B cell (primary cell): ENCODE measurements around the gene STUM. TPM values are rescaled to one million over a fixed set of nuclear protein-coding genes. Genes with fewer than 3 reads are reported as not detected.

Experiments
- ATAC-seq: fragments of 200-7000 bp; cut with Tn5 transposase; one replicate; pipeline ENCODE4 v1.10.0; 2021; ENCODE audit warnings: low read depth, mild to moderate bottlenecking, moderate number of reproducible peaks, moderate library complexity
- CTCF ChIA-PET: fragments of 350-600 bp; sonication (Branson Sonifier 250); formaldehyde crosslinking; loops from one replicate; lab custom pipeline; 2021; ENCODE audit warnings: antibody characterized with exemption, inconsistent platforms; lab: Charles Lee
- POLR2A ChIA-PET: fragments of 350-600 bp; sonication (Branson Sonifier 250); formaldehyde crosslinking; loops from one replicate; lab custom pipeline; 2021; ENCODE audit warnings: antibody characterized with exemption; lab: Charles Lee
- DNase-seq: peaks from one replicate; pipeline ENCODE4 v3.0.0; 2013
- H2AFZ ChIP-seq: 2 replicates; pipeline ENCODE4 v1.6.1; 2012; ENCODE audit warnings: mild to moderate bottlenecking, low read depth, low read length; ENCODE audit not compliant: insufficient read depth, poor library complexity, severe bottlenecking
- H3K27ac ChIP-seq, 2 donors: 1 replicate in 1 of 2; 2 replicates in 1 of 2; pipeline ENCODE4 v1.5.1; 2012 to 2013; ENCODE audit warnings: low read length in 2 of 2, mild to moderate bottlenecking in 2 of 2, moderate library complexity in 1 of 2
- H3K27me3 ChIP-seq, 4 experiments: fragments of 200-600 bp in 1 of 4; sonication (generic) in 1 of 4; replicated peaks in 1 of 4; 1 replicate in 2 of 4; 2 replicates in 2 of 4; pipeline versions ENCODE4 v1.6.1 to v1.7.0; 2013 to 2016; ENCODE audit warnings: low read length in 3 of 4, mild to moderate bottlenecking in 2 of 4, mixed read lengths in 1 of 4, moderate library complexity in 1 of 4; ENCODE audit not compliant: insufficient read depth in 4 of 4, control insufficient read depth in 3 of 4; ENCODE audit errors: control extremely low read depth in 1 of 4
- H3K36me3 ChIP-seq, 2 experiments: replicated peaks in 1 of 2; 1 replicate in 1 of 2; 2 replicates in 1 of 2; pipeline versions ENCODE4 v1.6.1 to v1.7.1; 2013; ENCODE audit warnings: low read length in 1 of 2; ENCODE audit not compliant: insufficient read depth in 2 of 2, control insufficient read depth in 1 of 2; ENCODE audit errors: control extremely low read depth in 1 of 2, extremely low read depth in 1 of 2
- H3K4me1 ChIP-seq, 2 donors: fragments of 200-600 bp in 1 of 2; sonication (generic) in 1 of 2; 1 replicate in 1 of 2; 2 replicates in 1 of 2; pipeline versions ENCODE4 v1.5.1 to v1.6.1; 2013 to 2017; ENCODE audit warnings: low read length in 2 of 2; ENCODE audit not compliant: control insufficient read depth in 2 of 2, insufficient read depth in 2 of 2
- H3K4me2 ChIP-seq: replicated peaks from 2 replicates; pipeline ENCODE3; 2012; ENCODE audit warnings: mild to moderate bottlenecking, low read depth, low read length; ENCODE audit not compliant: poor library complexity, severe bottlenecking
- H3K4me3 ChIP-seq, 5 experiments: fragments of 200-600 bp in 1 of 5; sonication (generic) in 1 of 5; 1 replicate in 3 of 5; 2 replicates in 2 of 5; pipeline versions ENCODE4 v1.5.1 to v1.7.0; 2011 to 2016; ENCODE audit warnings: low read length in 4 of 5, mild to moderate bottlenecking in 4 of 5, low read depth in 2 of 5, control low read depth in 1 of 5, moderate library complexity in 1 of 5; ENCODE audit not compliant: insufficient read depth in 1 of 5; ENCODE audit errors: control extremely low read depth in 1 of 5, extremely low read depth in 1 of 5
- H3K79me2 ChIP-seq: fragments of 200-600 bp; sonication (generic); one replicate; pipeline ENCODE4 v1.6.0; 2016; ENCODE audit warnings: low read length; ENCODE audit not compliant: control insufficient read depth, insufficient read depth
- H3K9ac ChIP-seq: fragments of 200-600 bp; sonication (generic); 2 replicates; pipeline ENCODE4 v1.6.1; 2017; ENCODE audit warnings: mild to moderate bottlenecking, low read length, moderate library complexity
- H3K9me3 ChIP-seq, 3 donors: one replicate each; pipeline versions ENCODE4 v1.6.1 to v1.7.1; 2013; ENCODE audit warnings: low read length in 2 of 3; ENCODE audit not compliant: control insufficient read depth in 2 of 3, insufficient read depth in 1 of 3; ENCODE audit errors: control extremely low read depth in 1 of 3
- H4K20me1 ChIP-seq: 2 replicates; pipeline ENCODE4 v1.6.0; 2012; ENCODE audit warnings: mild to moderate bottlenecking, low read length; ENCODE audit not compliant: insufficient read depth, control insufficient read depth, poor library complexity, severe bottlenecking
- H3K27ac Mint-ChIP-seq: one replicate; pipeline ENCODE4 v1.8.0; 2021; ENCODE audit warnings: mixed read lengths
- H3K27me3 Mint-ChIP-seq: one replicate; pipeline ENCODE4 v1.8.0; 2021; ENCODE audit warnings: mixed read lengths
- H3K4me1 Mint-ChIP-seq: one replicate; pipeline ENCODE4 v1.8.0; 2021; ENCODE audit warnings: mixed read lengths
- H3K4me3 Mint-ChIP-seq: one replicate; pipeline ENCODE4 v1.8.0; 2021; ENCODE audit warnings: mixed read lengths
- H3K9me3 Mint-ChIP-seq: one replicate; pipeline ENCODE4 v1.8.0; 2022; ENCODE audit warnings: mixed read lengths; ENCODE audit not compliant: insufficient read depth
- CTCF ChIP-seq: fragments of 200-600 bp; IDR thresholded peaks from one replicate; pipeline ENCODE4 v1.8.0; 2022; ENCODE audit warnings: antibody characterized with exemption, mild to moderate bottlenecking
- EZH2 ChIP-seq: IDR thresholded peaks from 2 replicates; pipeline ENCODE4 v1.6.1; 2012; ENCODE audit warnings: borderline replicate concordance, low read depth, mild to moderate bottlenecking, moderate library complexity, low read length; ENCODE audit not compliant: insufficient read depth, poor library complexity, severe bottlenecking
- WGBS: methylation state at CpG from one replicate; pipeline ENCODE4 v1.1.5; 2013; ENCODE audit warnings: missing lambda C conversion rate; ENCODE audit not compliant: insufficient coverage; 5-methylcytosine and 5-hydroxymethylcytosine counted together
- intact Hi-C: fragments of 100-400 bp; cut with micrococcal nuclease; formaldehyde crosslinking; loops from one replicate; pipeline ENCODE4 v1.10.0; 2022
- polyA plus RNA-seq: library from polyadenylated mRNA; depleted of rRNA; stranded (reverse); fragments of >200 nt; gene quantifications from 2 replicates; pipeline ENCODE4 v1.2.3, GENCODE V29; 2012
- total RNA-seq, 2 donors: library from RNA; stranded (reverse); fragments of 120-200 nt in 1 of 2; gene quantifications; 1 replicate in 1 of 2; 2 replicates in 1 of 2; pipeline versions ENCODE4 v1.2.3 to v1.2.4, GENCODE V29; 2013 to 2022

STUM gene
- total and polyA plus RNA-seq, 2 donors (not counting 1 experiment from before 2014, with no cell fraction given) = 0.12 to 0.69 TPM

GRCh38 chr1:226553266-226553923 lies 4.8 kb downstream of the STUM start:
- H3K4me3 Mint-ChIP-seq = no peak overlapping the region
- ATAC-seq (no peak), DNase-seq (no peak)
- H3K27me3 ChIP-seq = peaks cover 0 to 25% (median 8%) of the 10 kb centered on the region in 4 experiments
- 100% methylated on average over 1 of the region's 2 CpGs for WGBS
- CTCF ChIA-PET = no interaction called here
- H2AFZ ChIP-seq = no peak overlapping the region
- H3K79me2 ChIP-seq = no peaks in the 10 kb centered on the region
- peaks cover 15 to 20% of the 10 kb centered on the region in 2 donors for H3K4me1 ChIP-seq
- no peaks in the 10 kb centered on the region for H4K20me1 ChIP-seq
- POLR2A ChIA-PET = no interaction called here
- no peak overlapping the region for H3K4me3 ChIP-seq
- H3K4me2 ChIP-seq = no peak overlapping the region
- no peaks in the 10 kb centered on the region for H3K9me3 Mint-ChIP-seq
- peaks cover 0 to 1% (median 0%) of the 10 kb centered on the region in 3 donors for H3K9me3 ChIP-seq
- H3K9ac ChIP-seq = no peak overlapping the region
- peaks cover 31% of the 10 kb centered on the region for H3K27me3 Mint-ChIP-seq
- peaks cover 15% of the 10 kb centered on the region for H3K4me1 Mint-ChIP-seq
- intact Hi-C loops = no loop called here
- H3K27ac ChIP-seq = no peak overlapping the region
- no peaks in the 10 kb centered on the region for H3K36me3 ChIP-seq
- no peak overlapping the region for H3K27ac Mint-ChIP-seq
- no peak for TF ChIP-seq EZH2
- TF ChIP-seq CTCF = no peak

DNA sequence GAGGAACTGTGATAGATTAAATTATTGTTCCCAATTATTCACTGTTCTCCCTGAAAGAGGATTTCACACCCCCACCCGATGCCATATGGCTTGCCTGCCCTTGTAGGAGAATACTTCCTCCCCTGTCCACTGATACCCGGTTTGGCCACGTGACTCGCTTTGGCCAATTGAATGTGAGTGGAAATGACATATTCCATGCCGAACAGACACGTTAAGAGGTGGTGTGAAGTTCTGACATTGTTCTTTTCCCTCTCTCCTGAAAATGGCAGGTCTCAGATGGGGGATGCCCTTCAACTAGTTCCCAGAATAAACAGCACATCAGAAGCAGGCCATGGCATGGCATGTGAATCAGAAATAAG lies 5.3 kb downstream of the STUM start:
- Histone ChIP-seq H3K27ac (no peak overlapping the region), H3K4me2 (no peak overlapping the region), H3K9ac (no peak overlapping the region), H3K79me2 (no peaks in the 10 kb centered on the region), H3K9me3 (peaks cover 0 to 1% (median 0%) of the 10 kb centered on the region in 3 donors), H3K4me1 (peaks cover 15 to 19% of the 10 kb centered on the region in 2 donors), H3K27me3 (peaks cover 0 to 24% (median 8%) of the 10 kb centered on the region in 4 experiments), H2AFZ (no peak overlapping the region), H4K20me1 (no peaks in the 10 kb centered on the region), H3K4me3 (no peak overlapping the region), H3K36me3 (no peaks in the 10 kb centered on the region)
- H3K27me3 Mint-ChIP-seq = peaks cover 34% of the 10 kb centered on the region
- TF ChIP-seq EZH2 (no peak), CTCF (no peak)
- intact Hi-C loops = no loop called here
- 79% methylated on average over 4 of the region's 6 CpGs for WGBS
- ChIA-PET CTCF (no interaction called here), POLR2A (no interaction called here)
- ATAC-seq (no peak), DNase-seq (no peak)
- peaks cover 15% of the 10 kb centered on the region for H3K4me1 Mint-ChIP-seq
- no peak overlapping the region for H3K4me3 Mint-ChIP-seq
- H3K9me3 Mint-ChIP-seq = no peaks in the 10 kb centered on the region
- no peak overlapping the region for H3K27ac Mint-ChIP-seq
